ENCODE results near the gene CELF4.
A peak's percentile ranks its signal among the peaks of the same experiment; 100 is the strongest.

The CELF4 gene

GRCh38 chr18:37299471-37300304 is 265.9 kb downstream of the CELF4 start:
- FAIRE-seq (peak; percentile 94), DNase-seq (ENCODE audit: low spot score) (peak; percentile 98)

DNA sequence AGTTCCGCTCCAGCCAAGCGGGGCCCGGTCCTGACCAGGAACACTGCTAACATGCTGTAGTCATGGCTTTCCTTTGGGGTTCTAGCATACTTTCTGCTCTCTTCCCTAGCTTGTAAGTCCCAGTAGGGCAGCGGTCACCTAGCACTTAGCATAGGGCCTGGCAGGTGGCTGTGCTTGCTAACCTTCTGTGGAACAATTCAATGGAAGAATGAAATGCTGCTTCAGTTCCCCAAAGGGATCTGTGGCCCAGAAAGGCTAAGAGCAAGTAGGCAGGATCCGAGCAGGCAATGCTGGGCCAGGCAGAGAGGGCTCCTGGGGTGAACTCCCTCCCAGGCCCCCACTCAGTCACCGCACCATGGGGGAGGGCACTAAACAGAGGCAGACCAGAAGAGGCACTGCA is 266.8 kb downstream of the CELF4 start:
- DNase-seq (ENCODE audit: low spot score) = no peak
- no peak for FAIRE-seq

GRCh38 chr18:37297106-37297505 is 268.5 kb downstream of the CELF4 start:
- no peak for FAIRE-seq
- no peak for DNase-seq (ENCODE audit: low spot score)

DNA sequence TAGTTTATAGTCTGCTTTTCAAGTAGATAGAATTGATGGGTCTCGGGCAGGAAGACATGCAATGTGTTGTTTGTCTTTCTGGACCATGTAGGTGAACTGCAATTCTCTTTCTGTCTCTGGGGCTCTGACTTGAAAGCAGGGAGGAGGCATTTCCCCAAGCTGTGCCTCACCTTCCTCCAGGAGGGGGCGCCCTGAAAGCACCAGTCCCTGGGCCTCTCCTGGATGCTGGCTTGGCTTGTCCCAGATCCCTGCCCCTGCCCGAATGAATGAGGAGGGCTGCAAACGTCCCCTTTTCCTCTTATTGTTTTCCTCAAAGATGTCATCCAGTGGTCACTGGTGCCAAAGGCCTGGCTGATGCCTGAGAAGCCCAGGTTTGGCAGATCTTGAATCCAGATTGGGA is 270.6 kb downstream of the CELF4 start:
- DNase-seq (ENCODE audit: low spot score) = no peak

DNA sequence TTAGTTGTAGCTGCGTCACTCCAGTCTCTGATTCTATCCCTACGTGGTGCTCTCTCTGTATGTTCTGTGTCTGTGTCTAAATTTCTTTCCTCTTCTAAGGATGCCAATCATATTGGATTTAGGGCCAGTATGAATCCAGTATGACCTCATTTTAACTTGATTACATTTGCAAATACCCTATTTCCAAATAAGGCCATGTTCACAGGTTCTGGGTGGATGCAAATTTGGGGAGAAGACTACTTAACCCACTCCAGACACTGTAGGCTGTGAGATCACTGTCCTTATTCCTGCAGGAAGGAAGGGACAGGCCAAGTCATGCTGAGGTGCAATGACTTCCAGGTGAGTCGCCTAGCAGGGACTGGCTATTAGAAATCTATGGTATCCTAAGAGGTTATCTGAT is 272.2 kb downstream of the CELF4 start:
- FAIRE-seq = no peak
- no peak for DNase-seq (ENCODE audit: low spot score)

More for the DNA sequence above, 270.6 kb downstream of the CELF4 start:
- FAIRE-seq = no peak

DNA sequence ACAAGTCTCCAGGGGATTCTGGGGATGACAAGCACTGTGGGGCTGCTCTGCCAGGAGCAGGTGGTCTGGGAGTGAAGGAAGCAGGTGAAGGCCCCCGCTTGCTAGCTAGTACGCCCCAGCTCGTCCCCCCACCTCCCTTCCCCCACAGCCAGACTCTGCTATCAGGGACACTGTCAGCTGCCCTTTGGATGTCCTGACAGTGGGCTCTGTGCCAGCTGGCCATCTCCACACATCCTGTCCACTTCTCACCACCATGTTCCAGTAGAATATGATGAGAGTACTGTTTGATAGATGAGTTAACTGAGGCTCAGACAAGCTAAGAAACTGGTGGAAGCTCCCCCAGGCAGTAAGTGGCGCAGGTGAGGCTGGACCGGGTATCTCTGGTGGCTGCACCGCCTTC is 276.2 kb downstream of the CELF4 start:
- FAIRE-seq (no peak), DNase-seq (ENCODE audit: low spot score) (no peak)

- FAIRE-seq = no peak
- no peak for DNase-seq (ENCODE audit: low spot score)
Measured at GRCh38 chr18:37287601-37288000, 278.0 kb downstream of the CELF4 start.

- DNase-seq (ENCODE audit: low spot score) (no peak), FAIRE-seq (no peak)
Measured at GRCh38 chr18:37286801-37287200, 278.8 kb downstream of the CELF4 start.

DNA sequence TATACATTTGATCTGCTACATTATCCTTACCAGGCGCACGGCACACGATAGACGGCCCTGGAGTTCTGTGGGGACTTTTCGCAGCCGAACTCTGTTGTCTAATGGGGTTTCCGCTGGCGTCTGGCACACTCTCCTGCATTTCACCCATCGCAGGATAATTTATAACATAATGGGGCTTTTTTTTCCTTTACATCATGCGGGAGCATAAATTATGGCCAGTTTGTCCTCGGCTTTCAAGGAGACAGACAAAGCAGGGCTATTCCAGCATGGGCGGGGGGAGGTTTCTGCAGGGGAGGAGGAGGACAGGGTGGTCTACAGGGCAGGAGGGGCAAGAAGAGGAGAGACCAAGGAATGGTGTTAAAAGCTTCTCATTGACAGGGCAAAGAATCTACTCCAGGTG is 279.8 kb downstream of the CELF4 start:
- no peak for FAIRE-seq
- DNase-seq (ENCODE audit: low spot score) = no peak

DNA sequence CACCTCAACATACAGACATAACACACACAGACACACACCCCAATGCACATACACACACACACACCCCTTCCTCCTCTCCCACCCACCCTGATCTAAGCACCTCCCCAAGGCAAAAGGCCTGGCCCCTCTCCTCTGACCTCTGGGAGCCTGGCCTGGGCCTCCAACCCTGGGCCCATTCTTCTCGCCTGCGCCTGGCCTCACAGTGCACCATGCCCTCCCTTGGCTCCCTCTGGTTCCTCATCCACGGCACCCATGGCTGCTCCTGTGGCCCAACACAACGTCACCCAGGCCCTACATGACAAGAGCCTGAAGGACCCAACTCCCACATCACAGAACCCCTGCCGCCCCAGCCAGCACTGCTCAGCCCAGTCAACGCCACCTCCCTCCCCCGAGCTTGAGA is 281.3 kb downstream of the CELF4 start:
- DNase-seq (ENCODE audit: low spot score) = no peak
- no peak for FAIRE-seq

DNA sequence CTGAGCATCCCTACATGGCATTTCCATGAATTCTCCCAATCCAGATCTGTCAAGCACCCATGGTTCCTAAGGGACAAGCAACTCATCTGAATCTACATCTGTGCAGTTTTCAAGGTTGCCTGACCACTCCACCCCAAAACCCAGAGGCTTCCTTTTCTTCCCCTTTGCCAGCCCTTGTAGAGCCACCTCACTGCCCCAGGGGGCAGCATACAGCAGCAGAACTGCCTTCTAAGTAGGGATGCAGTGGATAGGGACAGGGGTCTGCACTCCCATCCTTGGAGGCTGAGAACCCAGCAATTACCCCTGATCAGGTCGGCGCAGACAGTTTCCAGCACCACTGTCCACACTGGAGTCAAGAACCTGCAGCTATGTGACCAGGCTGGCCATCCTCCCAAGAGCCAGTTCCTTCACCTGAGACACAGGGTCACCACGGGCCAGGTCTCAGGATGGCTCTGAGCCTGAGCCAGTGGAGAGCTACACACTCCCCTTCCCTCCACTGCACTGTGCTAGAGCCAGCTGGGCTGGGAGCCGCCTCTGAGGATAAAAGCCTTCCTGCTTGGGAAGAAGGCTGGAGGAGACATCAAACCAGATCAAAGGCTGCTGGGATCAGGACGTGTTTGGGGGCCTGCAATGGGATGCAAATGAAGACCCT is 283.1 kb downstream of the CELF4 start:
- FAIRE-seq (no peak), DNase-seq (ENCODE audit: low spot score) (no peak)

- DNase-seq (ENCODE audit: low spot score) (no peak), FAIRE-seq (no peak)
Measured at GRCh38 chr18:37280701-37281393, 284.8 kb downstream of the CELF4 start.

GRCh38 chr18:37277804-37278203 is 287.8 kb downstream of the CELF4 start:
- no peak for DNase-seq (ENCODE audit: low spot score)
- FAIRE-seq = no peak

DNA sequence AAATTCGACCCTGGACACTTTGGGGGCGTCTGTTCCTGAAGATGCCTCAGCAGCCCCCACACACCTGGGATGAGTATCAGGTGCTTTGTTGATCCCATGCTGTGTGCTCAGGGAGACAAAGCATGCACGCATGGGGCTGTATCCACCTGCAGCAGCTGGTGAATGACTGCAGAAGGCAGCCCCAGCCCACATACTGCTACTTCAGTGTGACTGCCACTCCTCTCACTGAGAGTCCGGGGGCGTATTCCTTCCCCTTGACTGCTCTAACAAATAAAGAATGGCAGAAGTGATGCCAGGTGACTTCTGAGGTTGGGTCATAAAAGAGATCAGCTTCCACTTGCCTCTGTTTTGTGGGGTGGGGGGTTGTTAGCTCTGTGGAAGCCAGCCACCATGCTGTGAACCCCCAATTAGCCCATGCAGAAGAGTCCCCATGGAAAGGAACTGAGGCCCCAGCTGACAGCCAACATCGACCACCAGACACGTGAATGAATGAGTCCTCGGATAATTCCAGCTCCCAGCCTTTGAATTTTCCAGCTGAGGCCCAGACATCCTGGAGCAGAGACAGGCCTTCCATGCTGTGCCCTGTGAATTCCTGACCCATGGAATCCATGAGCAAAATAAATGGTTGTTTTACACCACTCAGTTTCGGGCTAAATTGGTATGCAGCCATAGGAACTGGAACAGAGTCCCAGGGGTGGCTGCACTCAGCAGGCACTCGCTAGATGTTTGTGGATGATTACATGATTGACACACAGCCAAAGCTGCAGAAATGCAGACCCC is 289.3 kb downstream of the CELF4 start:
- DNase-seq (ENCODE audit: low spot score) (no peak), FAIRE-seq (no peak)

DNA sequence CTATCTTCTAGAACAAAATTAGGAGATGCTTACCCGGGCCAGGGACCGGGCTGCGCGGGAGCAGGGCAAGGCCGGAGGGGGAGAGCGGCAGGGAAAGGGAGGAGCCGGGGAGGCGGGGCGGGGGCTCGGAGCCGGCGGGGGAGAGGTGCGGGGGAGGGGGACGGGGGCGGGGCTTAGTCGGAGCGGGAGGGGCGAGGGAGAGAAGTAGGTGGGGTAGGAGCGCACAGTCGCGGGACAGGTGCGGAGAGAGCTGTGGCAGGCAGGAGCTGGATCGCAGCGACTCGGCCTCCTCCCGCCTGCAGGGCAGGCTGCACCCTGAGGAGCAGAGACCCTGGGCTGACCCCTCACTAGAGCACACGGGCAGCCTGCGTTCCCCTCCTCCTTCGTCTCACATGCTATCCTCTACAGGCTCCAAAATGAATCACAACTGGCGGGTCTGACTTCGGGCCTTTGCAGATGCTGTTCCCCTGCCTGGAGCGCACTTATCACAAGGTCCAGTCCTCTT is 290.3 kb downstream of the CELF4 start:
- no peak for DNase-seq (ENCODE audit: low spot score)
- FAIRE-seq = no peak

- FAIRE-seq (no peak), DNase-seq (ENCODE audit: low spot score) (no peak)
Measured at GRCh38 chr18:37274309-37275236, 291.0 kb downstream of the CELF4 start.

- DNase-seq (ENCODE audit: low spot score) = no peak
- FAIRE-seq = no peak
Measured at GRCh38 chr18:37272841-37273240, 292.8 kb downstream of the CELF4 start.

GRCh38 chr18:37272226-37272625 is 293.4 kb downstream of the CELF4 start:
- no peak for FAIRE-seq
- no peak for DNase-seq (ENCODE audit: low spot score)

DNA sequence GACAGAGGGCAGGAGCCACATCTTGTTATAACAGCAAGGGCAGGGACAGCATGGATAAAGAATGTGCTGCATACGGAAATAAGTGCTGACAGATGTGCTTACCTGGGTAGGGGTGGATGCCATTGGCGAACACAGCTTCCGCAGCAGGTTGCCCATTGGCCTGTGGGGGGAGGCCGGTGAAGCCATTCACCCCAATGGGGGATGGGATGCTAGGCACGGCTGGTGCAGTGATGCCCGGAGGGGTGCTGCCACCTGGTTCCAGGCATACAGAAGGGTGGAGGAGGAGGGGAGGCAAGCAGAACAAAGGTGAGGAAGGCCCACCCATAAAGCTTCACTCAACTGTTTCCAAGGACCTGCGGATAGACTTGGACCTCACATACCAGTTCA is 294.9 kb downstream of the CELF4 start:
- FAIRE-seq (no peak), DNase-seq (ENCODE audit: low spot score) (no peak)

DNA sequence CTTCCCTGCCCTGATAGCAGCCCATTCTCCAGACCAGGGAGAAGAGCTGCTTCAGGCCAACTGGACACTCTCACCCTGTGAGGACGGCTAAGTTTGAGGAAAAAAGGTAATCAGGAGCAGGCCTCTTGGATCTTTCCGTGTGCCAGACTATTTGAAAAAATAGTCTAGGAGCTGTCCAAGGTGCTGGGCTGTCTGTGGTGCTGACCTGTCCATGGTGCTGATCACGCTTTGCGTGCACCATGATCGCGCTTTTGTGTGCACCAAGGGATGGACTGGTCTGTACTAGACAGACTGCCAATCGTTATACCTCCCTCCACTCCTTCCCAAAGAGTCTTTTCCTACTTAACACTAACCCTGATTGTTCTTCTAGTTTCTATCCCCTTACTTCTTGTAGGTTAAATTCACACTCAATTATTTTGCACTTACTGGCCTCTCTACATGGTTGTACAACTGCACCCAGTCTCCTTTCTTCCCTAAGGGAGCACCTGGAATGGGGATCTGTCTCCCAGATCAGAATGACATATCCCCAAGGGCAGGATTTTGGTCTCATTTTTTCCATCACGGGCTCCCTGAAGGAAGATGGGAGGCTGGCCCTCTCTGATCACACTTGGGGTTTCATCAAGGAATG is 295.4 kb downstream of the CELF4 start:
- DNase-seq (ENCODE audit: low spot score) (peak; percentile 13), FAIRE-seq (no peak)

All from RCC 7860 (cell line).